ENCODE data around the gene TK2. TPM values are rescaled to one million over a fixed set of nuclear protein-coding genes. Genes with fewer than 3 reads are reported as not detected.

TK2 gene
- total and polyA plus RNA-seq, 10 donors: 8.3 to 56.6 (median 31.8) TPM

DNA sequence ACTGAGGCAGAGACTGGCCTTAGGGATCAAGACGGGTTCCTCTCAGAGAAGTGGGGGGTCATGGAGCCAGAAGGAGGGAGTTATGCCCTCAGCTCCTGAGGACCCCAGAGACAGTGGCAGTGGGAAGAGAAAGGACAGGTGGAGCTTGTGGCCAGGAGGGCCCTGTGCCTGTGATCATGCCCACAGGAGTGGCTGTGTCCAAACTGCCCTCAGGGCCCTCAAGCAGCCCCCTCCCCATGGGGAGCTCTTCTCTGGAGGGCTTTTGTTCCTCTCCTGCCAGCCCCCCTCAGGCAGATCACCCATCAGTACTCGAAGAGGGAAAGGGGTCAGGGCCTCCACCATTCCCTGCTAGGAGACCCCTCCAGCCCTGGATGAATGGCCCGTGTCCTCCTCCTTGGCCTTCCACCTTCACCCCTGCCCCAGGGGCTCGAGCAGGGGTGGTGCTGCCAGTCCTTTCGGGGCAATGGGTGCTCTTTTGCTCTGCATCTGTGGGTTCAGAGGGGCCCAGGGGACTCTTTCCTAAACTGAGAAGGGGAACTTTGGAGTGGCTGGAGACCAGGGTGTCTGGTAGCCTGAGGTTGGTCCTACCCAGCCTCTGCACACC, 70.2 kb downstream of the TK2 start:
- no peak overlapping the region for H3K27ac ChIP-seq
- no peaks in the 10 kb centered on the region for H3K36me3 ChIP-seq
- H3K27me3 ChIP-seq (replicated peaks in 1 of 7): no peaks in the 10 kb centered on the region
- peaks cover 14 to 48% (median 32%) of the 10 kb centered on the region in 6 donors for H3K4me1 ChIP-seq
- no peaks in the 10 kb centered on the region for H3K9me3 ChIP-seq
- DNase-seq: peak; percentile 65
- TF ChIP-seq POLR2AphosphoS5 (IDR thresholded peaks at IDR 0.05): no peak
- H3K4me3 ChIP-seq: no peak overlapping the region
- intact Hi-C loops (cut with DNase I; ENCODE audit: low total_unique reads): loop anchor here (10.0 kb wide), 1 partner anchor 115 kb away; no protein-coding TSS in a partner anchor
- 84 to 100% (median 87%) methylated on average over 3 to 5 of the region's 5 CpGs for WGBS, 5 donors

DNA sequence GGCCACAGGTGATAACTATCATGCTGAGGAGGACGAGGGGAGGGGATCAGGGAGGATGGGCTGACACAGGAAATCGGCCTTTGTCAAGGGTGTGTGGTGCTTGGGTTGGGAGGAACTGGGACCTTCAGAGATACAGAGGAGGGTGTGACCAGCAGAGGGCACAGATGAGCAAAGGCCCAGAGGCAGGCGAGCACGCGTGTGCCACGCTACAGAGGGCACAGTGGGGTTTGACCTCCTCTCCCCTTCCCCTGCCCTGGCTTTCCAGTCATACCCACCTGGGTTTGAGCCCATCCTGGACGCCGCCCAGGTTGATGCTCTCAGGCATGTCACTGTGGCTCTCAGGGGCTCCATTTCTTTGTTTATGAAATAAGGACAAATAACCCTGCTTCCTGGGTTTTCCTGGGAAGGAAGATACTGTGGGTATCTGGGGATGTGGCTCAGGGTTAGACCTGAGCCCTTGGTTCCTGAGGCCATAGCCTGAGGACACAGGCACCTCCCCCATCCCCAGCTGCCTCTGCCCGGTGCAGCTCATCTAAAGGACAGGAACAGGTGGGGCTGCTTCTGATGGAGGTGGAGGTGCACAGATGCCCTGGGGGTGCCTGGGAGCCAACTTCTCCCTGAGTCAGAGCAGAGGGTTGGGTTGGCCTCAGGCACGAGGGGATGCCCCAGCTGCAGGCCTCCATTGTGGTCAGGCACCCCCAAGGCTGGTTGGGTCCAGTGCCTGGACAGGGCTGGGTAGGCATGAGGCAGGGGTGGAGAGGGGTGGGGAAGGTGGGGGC, 71.0 kb downstream of the TK2 start:
- H3K27ac ChIP-seq: peak overlapping the region in 2 of 8 donors; percentile 27 to 40
- H3K9me3 ChIP-seq: no peaks in the 10 kb centered on the region
- no peak overlapping the region for H3K4me3 ChIP-seq
- H3K27me3 ChIP-seq (replicated peaks in 1 of 7): no peaks in the 10 kb centered on the region
- peak; percentile 95 for DNase-seq
- WGBS, 5 donors: 18 to 29% (median 24%) methylated on average over 10 of the region's 10 CpGs
- H3K4me1 ChIP-seq: peaks cover 16 to 47% (median 31%) of the 10 kb centered on the region in 6 donors
- TF ChIP-seq POLR2AphosphoS5 (IDR thresholded peaks at IDR 0.05) (peak; percentile 38 to 66 (median 64)), POLR2A (IDR thresholded peaks at IDR 0.05) (no peak)
- TF ChIP-seq, protein P1, sequence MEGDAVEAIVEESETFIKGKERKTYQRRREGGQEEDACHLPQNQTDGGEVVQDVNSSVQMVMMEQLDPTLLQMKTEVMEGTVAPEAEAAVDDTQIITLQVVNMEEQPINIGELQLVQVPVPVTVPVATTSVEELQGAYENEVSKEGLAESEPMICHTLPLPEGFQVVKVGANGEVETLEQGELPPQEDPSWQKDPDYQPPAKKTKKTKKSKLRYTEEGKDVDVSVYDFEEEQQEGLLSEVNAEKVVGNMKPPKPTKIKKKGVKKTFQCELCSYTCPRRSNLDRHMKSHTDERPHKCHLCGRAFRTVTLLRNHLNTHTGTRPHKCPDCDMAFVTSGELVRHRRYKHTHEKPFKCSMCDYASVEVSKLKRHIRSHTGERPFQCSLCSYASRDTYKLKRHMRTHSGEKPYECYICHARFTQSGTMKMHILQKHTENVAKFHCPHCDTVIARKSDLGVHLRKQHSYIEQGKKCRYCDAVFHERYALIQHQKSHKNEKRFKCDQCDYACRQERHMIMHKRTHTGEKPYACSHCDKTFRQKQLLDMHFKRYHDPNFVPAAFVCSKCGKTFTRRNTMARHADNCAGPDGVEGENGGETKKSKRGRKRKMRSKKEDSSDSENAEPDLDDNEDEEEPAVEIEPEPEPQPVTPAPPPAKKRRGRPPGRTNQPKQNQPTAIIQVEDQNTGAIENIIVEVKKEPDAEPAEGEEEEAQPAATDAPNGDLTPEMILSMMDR (IDR thresholded peaks at IDR 0.05 in 8 of 11, conservative IDR thresholded peaks at IDR 0.05 in 3 of 11): peak; percentile 79 to 91 (median 85)
- no peaks in the 10 kb centered on the region for H3K36me3 ChIP-seq
- intact Hi-C loops (cut with DNase I; ENCODE audit: low total_unique reads): loop anchor here (10.0 kb wide), 1 partner anchor 116 kb away; no protein-coding TSS in a partner anchor

DNA sequence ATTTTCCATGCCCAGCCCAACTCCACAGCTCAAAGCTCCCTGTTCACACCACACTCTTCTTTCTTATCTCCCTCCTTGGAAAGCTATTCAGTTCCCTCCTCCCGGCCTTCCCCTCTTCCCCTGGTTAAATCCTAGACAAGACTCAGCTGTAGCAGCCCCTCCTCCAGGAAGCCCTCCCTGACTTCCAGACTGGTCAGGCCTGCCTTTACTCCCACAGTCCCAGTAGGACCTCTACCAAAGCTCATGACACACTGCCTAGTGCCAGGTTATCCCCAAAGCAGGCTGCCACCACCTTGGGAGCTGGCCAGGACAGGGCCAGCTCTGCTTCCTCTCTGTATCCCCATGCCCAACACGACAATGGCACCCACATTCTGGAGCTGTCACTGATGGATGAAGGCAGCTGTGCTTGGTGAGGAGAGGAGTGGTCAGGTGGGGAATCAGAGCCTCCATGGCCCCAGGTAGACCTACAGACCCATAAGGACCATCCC, 72.8 kb downstream of the TK2 start:
- DNase-seq: peak; percentile 65
- no peaks in the 10 kb centered on the region for H3K27me3 ChIP-seq (replicated peaks in 1 of 7)
- no peaks in the 10 kb centered on the region for H3K36me3 ChIP-seq
- TF ChIP-seq POLR2A (IDR thresholded peaks at IDR 0.05) (no peak), POLR2AphosphoS5 (IDR thresholded peaks at IDR 0.05) (no peak)
- TF ChIP-seq, protein P1 (IDR thresholded peaks at IDR 0.05 in 8 of 11, conservative IDR thresholded peaks at IDR 0.05 in 3 of 11): no peak
- no peak overlapping the region for H3K27ac ChIP-seq
- no peaks in the 10 kb centered on the region for H3K9me3 ChIP-seq
- WGBS, 5 donors: 65 to 82% (median 76%) methylated on average over 2 of the region's 2 CpGs
- intact Hi-C loops (cut with DNase I; ENCODE audit: low total_unique reads): loop anchor here (10.0 kb wide), 1 partner anchor 118 kb away; no protein-coding TSS in a partner anchor
- peaks cover 10 to 37% (median 24%) of the 10 kb centered on the region in 6 donors for H3K4me1 ChIP-seq
- H3K4me3 ChIP-seq: no peak overlapping the region

DNA sequence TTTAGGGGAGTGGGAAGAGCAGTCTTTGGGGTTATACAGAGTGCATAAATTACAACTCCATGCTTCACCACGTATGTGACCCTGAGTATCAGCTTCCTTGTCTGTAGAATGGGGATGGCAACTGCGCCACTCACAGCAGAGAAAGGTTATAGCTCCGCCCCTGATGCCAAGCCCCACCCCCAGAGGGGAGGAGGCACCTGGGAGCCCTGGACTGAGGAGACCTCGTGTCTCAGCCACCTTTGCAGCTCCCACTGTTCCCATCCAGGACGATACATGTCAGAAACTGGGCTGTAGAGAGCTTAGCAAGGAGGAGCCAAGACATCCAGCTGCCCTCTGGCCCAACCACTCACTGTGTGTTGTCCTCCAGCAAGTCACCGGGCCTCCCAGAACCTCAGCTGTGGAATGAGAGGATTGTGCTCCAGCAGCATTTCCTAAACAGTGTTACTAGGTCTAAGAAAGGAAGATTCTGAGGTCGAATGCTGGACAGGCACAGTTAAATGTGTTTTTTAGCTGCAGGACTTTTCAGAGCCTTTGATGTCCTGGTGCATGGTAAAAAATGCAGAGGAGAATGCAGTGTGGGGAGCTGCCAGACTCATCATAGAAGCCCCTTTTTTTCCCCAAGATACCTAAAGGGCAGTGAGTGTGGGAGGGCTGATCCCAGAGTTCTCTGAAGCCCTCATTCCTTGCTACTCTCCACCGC, 73.4 kb downstream of the TK2 start:
- DNase-seq: peak; percentile 82
- intact Hi-C loops (cut with DNase I; ENCODE audit: low total_unique reads): loop anchor here (10.0 kb wide), 1 partner anchor 118 kb away; no protein-coding TSS in a partner anchor
- TF ChIP-seq, protein P1 (IDR thresholded peaks at IDR 0.05 in 8 of 11, conservative IDR thresholded peaks at IDR 0.05 in 3 of 11): no peak
- TF ChIP-seq POLR2AphosphoS5 (IDR thresholded peaks at IDR 0.05) (no peak), POLR2A (IDR thresholded peaks at IDR 0.05) (no peak)
- no peak overlapping the region for H3K4me3 ChIP-seq
- no peak overlapping the region for H3K27ac ChIP-seq
- 61 to 75% (median 71%) methylated on average over 7 to 8 of the region's 8 CpGs for WGBS, 5 donors
- no peaks in the 10 kb centered on the region for H3K36me3 ChIP-seq
- H3K4me1 ChIP-seq: peaks cover 10 to 37% (median 24%) of the 10 kb centered on the region in 6 donors
- H3K27me3 ChIP-seq (replicated peaks in 1 of 7): no peaks in the 10 kb centered on the region
- H3K9me3 ChIP-seq: no peaks in the 10 kb centered on the region
